A549 (cell line): Measurements from ENCODE around the gene CTDP1. TPM values are rescaled to one million over a fixed set of nuclear protein-coding genes. Genes with fewer than 3 reads are reported as not detected.

Experiments used
- ATAC-seq, 2 experiments: fragments of 200-7000 bp in 1 of 2; fragments of >200 bp in 1 of 2; cut with Nextera tagmentation in 1 of 2; cut with Tn5 transposase in 1 of 2; 3 replicates each; pipeline versions ENCODE4 v1.8.0 to v1.9.1; 2018 to 2020; ENCODE audit warnings: mild to moderate bottlenecking in 1 of 2, moderate library complexity in 1 of 2
- CTCF ChIA-PET: fragments of 300-600 bp; sonication (Branson Sonifier 250); formaldehyde crosslinking; extraction: SDS; loops from one replicate; lab custom pipeline; 2021; ENCODE audit warnings: antibody characterized with exemption, inconsistent platforms; lab: Yijun Ruan, JAX
- POLR2A ChIA-PET: fragments of 350-600 bp; formaldehyde crosslinking; extraction: SDS; loops from one replicate; lab custom pipeline; 2021; ENCODE audit warnings: antibody characterized with exemption, inconsistent platforms; lab: Yijun Ruan, JAX
- DNase-seq, 2 experiments: peaks; one replicate each; pipeline versions ENCODE4 v3.0.0 to v3.0.0-alpha.2; 2011 to 2016; ENCODE audit warnings: low read depth in 1 of 2, low spot score in 1 of 2
- FAIRE-seq: peaks from 2 replicates; lab custom pipeline; 2011; peaks lifted over from hg19 to GRCh38; lab: Jason Lieb, UNC
- H3K27ac ChIP-seq, 2 experiments: fragments of >200 bp; sonication (Bioruptor Twin); formaldehyde crosslinking; 3 replicates each; pipeline ENCODE4 v1.5.1; 2016 to 2017
- H3K4me1 ChIP-seq: fragments of >200 bp; sonication (Bioruptor Twin); formaldehyde crosslinking; 3 replicates; pipeline ENCODE4 v1.6.1; 2016
- H3K4me2 ChIP-seq: fragments of >200 bp; sonication (Bioruptor Twin); formaldehyde crosslinking; 3 replicates; pipeline ENCODE4 v1.6.1; 2016
- H3K4me3 ChIP-seq: fragments of >200 bp; sonication (Bioruptor Twin); formaldehyde crosslinking; 3 replicates; pipeline ENCODE4 v1.5.1; 2016
- H3K9me3 ChIP-seq: fragments of >200 bp; sonication (Bioruptor Twin); formaldehyde crosslinking; 3 replicates; pipeline ENCODE4 v1.6.1; 2016
- BHLHE40 ChIP-seq: IDR thresholded peaks from 2 replicates; pipeline ENCODE4 v1.6.1; 2012; ENCODE audit warnings: low read depth, low read length, inconsistent platforms
- CBX2 ChIP-seq: fragments of 200-600 bp; sonication (generic); IDR thresholded peaks from 2 replicates; pipeline ENCODE4 v1.6.1; 2016; ENCODE audit warnings: low read depth, mild to moderate bottlenecking, borderline replicate concordance
- CBX8 ChIP-seq: fragments of 200-600 bp; sonication (generic); IDR thresholded peaks from 2 replicates; pipeline ENCODE4 v1.6.1; 2016
- EP300 ChIP-seq, 2 experiments: fragments of >200 bp; sonication (Bioruptor Twin); formaldehyde crosslinking; IDR thresholded peaks; 2 replicates in 1 of 2; 3 replicates in 1 of 2; pipeline ENCODE4 v1.6.1; 2016 to 2017
- FOSL2 ChIP-seq, 2 experiments: fragments of 450-650 bp in 1 of 2; fragments of >200 bp in 1 of 2; sonication (Bioruptor Twin) in 1 of 2; formaldehyde crosslinking; IDR thresholded peaks; 2 replicates each; pipeline versions ENCODE4 v1.5.0 to v1.6.1; 2016 to 2020; ENCODE audit warnings: mild to moderate bottlenecking in 1 of 2, moderate library complexity in 1 of 2
- GATA3 ChIP-seq: IDR thresholded peaks from 2 replicates; pipeline ENCODE4 v1.6.1; 2012; ENCODE audit warnings: borderline replicate concordance
- HDAC2 ChIP-seq: fragments of 200-600 bp; sonication (generic); IDR thresholded peaks from 2 replicates; pipeline ENCODE4 v1.6.1; 2016
- HES2 ChIP-seq: fragments of >200 bp; sonication (Bioruptor Twin); formaldehyde crosslinking; IDR thresholded peaks from 2 replicates; pipeline ENCODE4 v1.6.1; 2016
- HOXB5 ChIP-seq: fragments of 250-450 bp; sonication (Bioruptor Pico); IDR thresholded peaks from 2 replicates; pipeline ENCODE4 v1.5.0; 2020; ENCODE audit warnings: mild to moderate bottlenecking, moderate library complexity
- KDM5A ChIP-seq: fragments of 200-600 bp; sonication (generic); IDR thresholded peaks from 2 replicates; pipeline ENCODE4 v1.6.1; 2016; ENCODE audit warnings: antibody characterized with exemption, mild to moderate bottlenecking
- MAZ ChIP-seq: fragments of 150-350 bp; IDR thresholded peaks from 2 replicates; pipeline ENCODE4 v1.6.1; 2014; ENCODE audit warnings: antibody characterized with exemption, low read depth, low read length, borderline replicate concordance
- NR3C1 ChIP-seq: fragments of >200 bp; sonication (Bioruptor Twin); formaldehyde crosslinking; IDR thresholded peaks from 3 replicates; pipeline ENCODE4 v1.6.1; 2017
- POLR2A ChIP-seq: IDR thresholded peaks from 2 replicates; pipeline ENCODE4 v1.6.1; 2012; ENCODE audit warnings: mild to moderate bottlenecking, low read length
- POLR2AphosphoS2 ChIP-seq: conservative IDR thresholded peaks from 2 replicates; pipeline ENCODE4 v1.6.1; 2012; ENCODE audit warnings: low read length, improper control_type of control experiment, inconsistent platforms
- RCOR1 ChIP-seq: fragments of 150-350 bp; IDR thresholded peaks from 2 replicates; pipeline ENCODE4 v1.6.1; 2014; ENCODE audit warnings: antibody characterized with exemption, low read length, low read depth
- RNF2 ChIP-seq: fragments of 200-600 bp; sonication (generic); IDR thresholded peaks from 2 replicates; pipeline ENCODE4 v1.6.1; 2016; ENCODE audit warnings: low read depth, mild to moderate bottlenecking, antibody characterized with exemption, moderate library complexity, borderline replicate concordance
- TFCP2L1 ChIP-seq: fragments of 250-450 bp; sonication (Bioruptor Pico); IDR thresholded peaks from 2 replicates; pipeline ENCODE4 v1.5.0; 2021; ENCODE audit warnings: mild to moderate bottlenecking
- TP53 ChIP-seq: fragments of 250-450 bp; sonication (Bioruptor Pico); IDR thresholded peaks from 2 replicates; pipeline ENCODE4 v1.5.0; 2021; ENCODE audit warnings: mild to moderate bottlenecking, moderate library complexity
- ZC3H11A ChIP-seq: fragments of 450-650 bp; IDR thresholded peaks from 2 replicates; pipeline ENCODE4 v1.6.1; 2014; ENCODE audit warnings: antibody characterized with exemption, mild to moderate bottlenecking
- WGBS: methylation state at CpG from one replicate; pipeline ENCODE4 v1.1.6; 2017; ENCODE audit errors: missing lambda C conversion rate; 5-methylcytosine and 5-hydroxymethylcytosine counted together
- polyA plus RNA-seq, 4 experiments: library from polyadenylated mRNA; depleted of rRNA in 3 of 4; stranded (reverse); fragments of >200 nt; fragmentation: RNase III in 1 of 4; extraction: RNeasy Plus Mini Kit Qiagen cat#74134 plus additional on column Dnase treatment in 1 of 4; gene quantifications; 2 replicates in 3 of 4; 3 replicates in 1 of 4; pipeline ENCODE4 v1.2.3, GENCODE V29; 2011 to 2017
- TF ChIP-seq, protein P1 (sequence below): fragments of >200 bp; sonication (Bioruptor Twin); formaldehyde crosslinking; IDR thresholded peaks from 3 replicates; pipeline ENCODE4 v1.6.1; 2016
- TF ChIP-seq, protein P2 (sequence below): fragments of >200 bp; sonication (Bioruptor Twin); formaldehyde crosslinking; IDR thresholded peaks from 3 replicates; pipeline ENCODE4 v1.5.1; 2016
- TF ChIP-seq, protein P3 (sequence below): IDR thresholded peaks from 2 replicates; pipeline ENCODE4 v1.6.1; 2012
- TF ChIP-seq, protein P4 (sequence below): fragments of 150-350 bp; IDR thresholded peaks from 2 replicates; pipeline ENCODE4 v1.6.1; 2014; ENCODE audit warnings: low read depth, mild to moderate bottlenecking, low read length

CTDP1 gene
- polyA plus RNA-seq, 2 of the 4 experiments (the other 2 are of a cell fraction) = 6.8 to 12.1 TPM

DNA sequence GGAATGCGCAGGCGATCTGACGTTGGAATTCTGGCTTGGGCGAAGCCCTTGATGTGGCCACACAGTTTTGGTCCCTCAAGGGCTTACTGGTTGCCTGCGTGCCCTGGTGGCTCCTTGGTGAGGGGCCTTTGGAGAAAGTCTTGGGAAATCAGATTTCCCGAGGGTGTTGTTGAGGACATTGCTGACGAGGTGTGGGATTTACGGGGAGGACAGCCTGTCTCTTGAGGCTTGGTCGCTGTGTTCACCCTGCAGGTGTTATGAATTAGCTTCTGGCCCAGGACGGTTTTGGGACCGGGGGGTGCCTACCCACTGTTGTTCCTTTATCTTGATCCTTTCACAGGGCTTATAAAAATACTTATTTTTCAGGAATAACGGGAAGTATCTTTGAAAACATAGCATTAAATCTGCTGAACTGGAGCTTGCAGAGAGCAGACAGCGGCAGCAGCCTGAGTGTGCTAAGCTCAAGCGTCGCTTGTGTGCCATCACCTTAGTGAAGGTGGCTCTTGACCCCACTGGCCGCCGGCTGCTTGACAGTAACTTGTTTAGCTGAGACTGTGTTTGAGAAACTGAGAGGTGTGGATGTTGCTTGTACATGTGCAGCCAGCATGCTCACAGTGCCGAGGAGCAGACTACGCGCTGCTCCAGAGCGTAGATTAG, 4.2 kb downstream of the CTDP1 start:
- peaks cover 8% of the 10 kb centered on the region; the same call in 1 of the 3 replicates for H3K4me1 ChIP-seq
- no peak overlapping the region for H3K27ac ChIP-seq
- TF ChIP-seq, protein P1, sequence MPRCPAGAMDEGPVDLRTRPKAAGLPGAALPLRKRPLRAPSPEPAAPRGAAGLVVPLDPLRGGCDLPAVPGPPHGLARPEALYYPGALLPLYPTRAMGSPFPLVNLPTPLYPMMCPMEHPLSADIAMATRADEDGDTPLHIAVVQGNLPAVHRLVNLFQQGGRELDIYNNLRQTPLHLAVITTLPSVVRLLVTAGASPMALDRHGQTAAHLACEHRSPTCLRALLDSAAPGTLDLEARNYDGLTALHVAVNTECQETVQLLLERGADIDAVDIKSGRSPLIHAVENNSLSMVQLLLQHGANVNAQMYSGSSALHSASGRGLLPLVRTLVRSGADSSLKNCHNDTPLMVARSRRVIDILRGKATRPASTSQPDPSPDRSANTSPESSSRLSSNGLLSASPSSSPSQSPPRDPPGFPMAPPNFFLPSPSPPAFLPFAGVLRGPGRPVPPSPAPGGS = no peak
- TF ChIP-seq POLR2AphosphoS2 (no peak), NR3C1 (no peak), POLR2A (no peak), MAZ (no peak), TP53 (CRISPR knock-in tag) (no peak), EP300 (IDR thresholded peaks at IDR 0.05) (no peak), RCOR1 (no peak), ZC3H11A (no peak), GATA3 (no peak), CBX2 (no peak), KDM5A (no peak), BHLHE40 (no peak), TFCP2L1 (no peak), CBX8 (no peak), HOXB5 (CRISPR knock-in tag) (no peak), FOSL2 (IDR thresholded peaks at IDR 0.05) (no peak), FOSL2 (CRISPR knock-in tag; IDR thresholded peaks at IDR 0.05) (no peak)
- TF ChIP-seq, protein P2, sequence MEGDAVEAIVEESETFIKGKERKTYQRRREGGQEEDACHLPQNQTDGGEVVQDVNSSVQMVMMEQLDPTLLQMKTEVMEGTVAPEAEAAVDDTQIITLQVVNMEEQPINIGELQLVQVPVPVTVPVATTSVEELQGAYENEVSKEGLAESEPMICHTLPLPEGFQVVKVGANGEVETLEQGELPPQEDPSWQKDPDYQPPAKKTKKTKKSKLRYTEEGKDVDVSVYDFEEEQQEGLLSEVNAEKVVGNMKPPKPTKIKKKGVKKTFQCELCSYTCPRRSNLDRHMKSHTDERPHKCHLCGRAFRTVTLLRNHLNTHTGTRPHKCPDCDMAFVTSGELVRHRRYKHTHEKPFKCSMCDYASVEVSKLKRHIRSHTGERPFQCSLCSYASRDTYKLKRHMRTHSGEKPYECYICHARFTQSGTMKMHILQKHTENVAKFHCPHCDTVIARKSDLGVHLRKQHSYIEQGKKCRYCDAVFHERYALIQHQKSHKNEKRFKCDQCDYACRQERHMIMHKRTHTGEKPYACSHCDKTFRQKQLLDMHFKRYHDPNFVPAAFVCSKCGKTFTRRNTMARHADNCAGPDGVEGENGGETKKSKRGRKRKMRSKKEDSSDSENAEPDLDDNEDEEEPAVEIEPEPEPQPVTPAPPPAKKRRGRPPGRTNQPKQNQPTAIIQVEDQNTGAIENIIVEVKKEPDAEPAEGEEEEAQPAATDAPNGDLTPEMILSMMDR = no peak
- TF ChIP-seq, protein P3, sequence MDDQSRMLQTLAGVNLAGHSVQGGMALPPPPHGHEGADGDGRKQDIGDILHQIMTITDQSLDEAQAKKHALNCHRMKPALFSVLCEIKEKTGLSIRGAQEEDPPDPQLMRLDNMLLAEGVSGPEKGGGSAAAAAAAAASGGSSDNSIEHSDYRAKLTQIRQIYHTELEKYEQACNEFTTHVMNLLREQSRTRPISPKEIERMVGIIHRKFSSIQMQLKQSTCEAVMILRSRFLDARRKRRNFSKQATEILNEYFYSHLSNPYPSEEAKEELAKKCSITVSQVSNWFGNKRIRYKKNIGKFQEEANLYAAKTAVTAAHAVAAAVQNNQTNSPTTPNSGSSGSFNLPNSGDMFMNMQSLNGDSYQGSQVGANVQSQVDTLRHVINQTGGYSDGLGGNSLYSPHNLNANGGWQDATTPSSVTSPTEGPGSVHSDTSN = no peak
- CTCF ChIA-PET = no interaction called here
- POLR2A ChIA-PET = no interaction called here
- H3K9me3 ChIP-seq = no peaks in the 10 kb centered on the region
- no peak for ATAC-seq
- FAIRE-seq = no peak
- WGBS = 92% methylated on average over 21 of the region's 21 CpGs
- no peak overlapping the region for H3K4me2 ChIP-seq
- no peak overlapping the region for H3K4me3 ChIP-seq
- DNase-seq = no peak

DNA sequence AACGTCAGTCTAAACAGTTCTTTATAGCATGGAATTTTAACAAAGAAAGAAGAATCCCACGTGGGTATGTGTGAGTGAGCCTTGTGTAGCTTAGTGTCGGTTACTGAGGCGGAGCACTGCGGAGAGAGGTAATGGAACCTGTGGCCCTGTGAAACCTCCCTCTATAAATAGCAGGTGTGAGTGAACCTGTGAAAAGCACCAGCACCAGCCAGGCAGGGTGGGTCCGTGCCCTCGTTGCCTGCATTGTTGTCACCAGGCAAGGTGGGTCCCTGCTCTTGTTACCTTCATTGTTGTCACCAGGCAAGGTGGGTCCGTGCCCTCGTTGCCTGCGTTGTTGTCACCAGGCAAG, 4.7 kb downstream of the CTDP1 start:
- Histone ChIP-seq H3K4me1 (peaks cover 8% of the 10 kb centered on the region; the same call in 1 of the 3 replicates), H3K27ac (no peak overlapping the region), H3K4me2 (no peak overlapping the region), H3K9me3 (no peaks in the 10 kb centered on the region), H3K4me3 (no peak overlapping the region)
- CTCF ChIA-PET = no interaction called here
- TF ChIP-seq, protein P2 = no peak
- TF ChIP-seq RNF2 = no peak
- no peak for TF ChIP-seq CBX2
- TF ChIP-seq, protein P4, sequence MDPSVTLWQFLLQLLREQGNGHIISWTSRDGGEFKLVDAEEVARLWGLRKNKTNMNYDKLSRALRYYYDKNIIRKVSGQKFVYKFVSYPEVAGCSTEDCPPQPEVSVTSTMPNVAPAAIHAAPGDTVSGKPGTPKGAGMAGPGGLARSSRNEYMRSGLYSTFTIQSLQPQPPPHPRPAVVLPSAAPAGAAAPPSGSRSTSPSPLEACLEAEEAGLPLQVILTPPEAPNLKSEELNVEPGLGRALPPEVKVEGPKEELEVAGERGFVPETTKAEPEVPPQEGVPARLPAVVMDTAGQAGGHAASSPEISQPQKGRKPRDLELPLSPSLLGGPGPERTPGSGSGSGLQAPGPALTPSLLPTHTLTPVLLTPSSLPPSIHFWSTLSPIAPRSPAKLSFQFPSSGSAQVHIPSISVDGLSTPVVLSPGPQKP = no peak
- no peak for TF ChIP-seq EP300 (IDR thresholded peaks at IDR 0.05)
- no peak for TF ChIP-seq MAZ
- no peak for TF ChIP-seq KDM5A
- TF ChIP-seq HDAC2 = no peak
- TF ChIP-seq HES2 = no peak
- 85% methylated on average over 10 of the region's 10 CpGs for WGBS
- DNase-seq (no peak), ATAC-seq (no peak), FAIRE-seq (no peak)
- POLR2A ChIA-PET = no interaction called here
